CD14-positive monocyte (primary cell): ENCODE measurements around the gene VPS35L. TPM values are rescaled to one million over a fixed set of nuclear protein-coding genes. Genes with fewer than 3 reads are reported as not detected.

Experiments used
- DNase-seq, 3 donors: peaks; one replicate each; pipeline ENCODE4 v3.0.0-alpha.2; 2011 to 2022
- H2AFZ ChIP-seq: 2 replicates; pipeline ENCODE4 v1.6.0; 2012; ENCODE audit warnings: mild to moderate bottlenecking, low read depth, low read length, inconsistent platforms; ENCODE audit not compliant: insufficient read depth, poor library complexity, severe bottlenecking
- H3K27ac ChIP-seq, 2 donors: 1 replicate in 1 of 2; 2 replicates in 1 of 2; pipeline ENCODE4 v1.5.1; 2012 to 2013; ENCODE audit warnings: low read length in 2 of 2, control low read depth in 1 of 2, inconsistent platforms in 1 of 2, low read depth in 1 of 2, mild to moderate bottlenecking in 1 of 2
- H3K27me3 ChIP-seq, 2 donors: one replicate each; pipeline versions ENCODE4 v1.6.0 to v1.6.1; 2011 to 2013; ENCODE audit warnings: low read length in 2 of 2; ENCODE audit not compliant: control insufficient read depth in 2 of 2, insufficient read depth in 2 of 2
- H3K36me3 ChIP-seq, 2 donors: replicated peaks in 1 of 2; 1 replicate in 1 of 2; 2 replicates in 1 of 2; pipeline versions ENCODE4 v1.5.1 to v1.6.1; 2012 to 2013; ENCODE audit warnings: low read length in 2 of 2, control low read depth in 1 of 2, inconsistent platforms in 1 of 2, mild to moderate bottlenecking in 1 of 2; ENCODE audit not compliant: insufficient read depth in 2 of 2, control insufficient read depth in 1 of 2
- H3K4me1 ChIP-seq, 2 donors: 1 replicate in 1 of 2; 2 replicates in 1 of 2; pipeline versions ENCODE4 v1.5.1 to v1.6.1; 2012 to 2013; ENCODE audit warnings: low read length in 2 of 2, control low read depth in 1 of 2, inconsistent platforms in 1 of 2, mild to moderate bottlenecking in 1 of 2, moderate library complexity in 1 of 2; ENCODE audit not compliant: insufficient read depth in 2 of 2, control insufficient read depth in 1 of 2
- H3K4me2 ChIP-seq: replicated peaks from 2 replicates; pipeline ENCODE3; 2012; ENCODE audit warnings: low read length, moderate library complexity, mild to moderate bottlenecking; ENCODE audit not compliant: poor library complexity, severe bottlenecking; ENCODE audit errors: extremely low read depth
- H3K4me3 ChIP-seq, 3 experiments: fragments of 200-600 bp in 1 of 3; sonication (generic) in 1 of 3; replicated peaks in 1 of 3; 1 replicate in 2 of 3; 2 replicates in 1 of 3; pipeline ENCODE4 v1.5.1; 2011 to 2013; ENCODE audit warnings: low read length in 3 of 3, mild to moderate bottlenecking in 3 of 3, control low read depth in 2 of 3, low read depth in 2 of 3, inconsistent platforms in 1 of 3, moderate library complexity in 1 of 3
- H3K79me2 ChIP-seq: 2 replicates; pipeline ENCODE4 v1.6.0; 2012; ENCODE audit warnings: mild to moderate bottlenecking, control low read depth, inconsistent platforms, low read length, moderate library complexity; ENCODE audit not compliant: insufficient read depth
- H3K9ac ChIP-seq: 2 replicates; pipeline ENCODE4 v1.6.0; 2017; ENCODE audit warnings: low read length, mild to moderate bottlenecking; ENCODE audit not compliant: insufficient read depth, poor library complexity, severe bottlenecking
- H3K9me3 ChIP-seq, 2 donors: replicated peaks in 1 of 2; 1 replicate in 1 of 2; 2 replicates in 1 of 2; pipeline versions ENCODE4 v1.5.1 to v1.6.1; 2012 to 2013; ENCODE audit warnings: low read length in 2 of 2, control low read depth in 1 of 2; ENCODE audit not compliant: control insufficient read depth in 1 of 2, insufficient read depth in 1 of 2
- H4K20me1 ChIP-seq: 2 replicates; pipeline ENCODE4 v1.6.0; 2012; ENCODE audit warnings: mild to moderate bottlenecking, low read length, control low read depth, moderate library complexity; ENCODE audit not compliant: insufficient read depth
- H3K27ac Mint-ChIP-seq, 7 donors: one replicate each; pipeline ENCODE4 v1.8.0; 2020; ENCODE audit warnings: mild to moderate bottlenecking in 7 of 7, mixed read lengths in 7 of 7, moderate library complexity in 6 of 7, inconsistent platforms in 2 of 7
- H3K27me3 Mint-ChIP-seq, 3 donors: one replicate each; pipeline ENCODE4 v1.8.0; 2021 to 2022; ENCODE audit warnings: low read depth in 3 of 3, mild to moderate bottlenecking in 3 of 3, mixed read lengths in 3 of 3, moderate library complexity in 3 of 3, inconsistent platforms in 1 of 3
- H3K36me3 Mint-ChIP-seq, 2 donors: one replicate each; pipeline ENCODE4 v1.8.0; 2020; ENCODE audit warnings: mixed read lengths in 2 of 2, inconsistent platforms in 1 of 2, mild to moderate bottlenecking in 1 of 2
- H3K4me1 Mint-ChIP-seq: one replicate; pipeline ENCODE4 v1.8.0; 2020; ENCODE audit warnings: mild to moderate bottlenecking, mixed read lengths
- H3K4me3 Mint-ChIP-seq, 2 donors: one replicate each; pipeline ENCODE4 v1.8.0; 2020; ENCODE audit warnings: mild to moderate bottlenecking in 2 of 2, mixed read lengths in 2 of 2, moderate library complexity in 1 of 2
- H3K9me3 Mint-ChIP-seq, 7 donors: one replicate each; pipeline ENCODE4 v1.8.0; 2020 to 2022; ENCODE audit warnings: mixed read lengths in 7 of 7, mild to moderate bottlenecking in 6 of 7, moderate library complexity in 6 of 7, inconsistent platforms in 2 of 7
- CTCF ChIP-seq: fragments of 200-600 bp; IDR thresholded peaks from one replicate; pipeline ENCODE4 v1.8.0; 2022; ENCODE audit warnings: antibody characterized with exemption, mild to moderate bottlenecking
- WGBS: methylation state at CpG from one replicate; pipeline ENCODE4 v1.1.5; 2013; ENCODE audit warnings: missing lambda C conversion rate; ENCODE audit not compliant: insufficient coverage; 5-methylcytosine and 5-hydroxymethylcytosine counted together
- intact Hi-C, 2 donors: fragments of 100-400 bp; cut with micrococcal nuclease; formaldehyde crosslinking; loops; one replicate each; pipeline versions ENCODE4 v1.15.0 to v1.15.1; 2023
- polyA plus RNA-seq, 3 donors: library from polyadenylated mRNA; depleted of rRNA in 1 of 3; unstranded in 2 of 3; stranded (reverse) in 1 of 3; fragments of 300-500 nt in 2 of 3; fragments of >200 nt in 1 of 3; fragmentation: Illumina TruSeq in 2 of 3; gene quantifications; 1 replicate in 2 of 3; 2 replicates in 1 of 3; pipeline ENCODE4 v1.2.3, GENCODE V29; 2012 to 2021

Gene VPS35L
- polyA plus RNA-seq, 3 donors: 29.7 to 51.4 (median 48.8) TPM

- Mint-ChIP-seq H3K27me3 (no peaks in the 10 kb centered on the region), H3K27ac (no peak overlapping the region), H3K4me1 (no peaks in the 10 kb centered on the region), H3K4me3 (no peak overlapping the region), H3K9me3 (no peaks in the 10 kb centered on the region), H3K36me3 (peaks cover 61 to 78% of the 10 kb centered on the region in 2 donors)
- no peak overlapping the region for H3K27ac ChIP-seq
- no peak overlapping the region for H3K4me3 ChIP-seq
- peaks cover 61 to 87% of the 10 kb centered on the region in 2 donors for H3K36me3 ChIP-seq
- H3K9ac ChIP-seq: no peak overlapping the region
- no peaks in the 10 kb centered on the region for H3K79me2 ChIP-seq
- H3K4me2 ChIP-seq: no peak overlapping the region
- H3K9me3 ChIP-seq: no peaks in the 10 kb centered on the region
- H2AFZ ChIP-seq: no peak overlapping the region
- no peaks in the 10 kb centered on the region for H3K27me3 ChIP-seq
- intact Hi-C loops: no loop called here
- H4K20me1 ChIP-seq: no peaks in the 10 kb centered on the region
- no peak for DNase-seq
- WGBS: 95% methylated on average over 4 of the region's 7 CpGs
- no peak for TF ChIP-seq CTCF
- no peaks in the 10 kb centered on the region for H3K4me1 ChIP-seq
Measured at GRCh38 chr16:19645557-19645981, 90.1 kb downstream of the VPS35L start.

GRCh38 chr16:19649980-19650379 is 94.5 kb downstream of the VPS35L start:
- no peak overlapping the region for H3K4me2 ChIP-seq
- H3K4me1 ChIP-seq: no peaks in the 10 kb centered on the region
- WGBS: 100% methylated on average over 1 of the region's 3 CpGs
- TF ChIP-seq CTCF: no peak
- H2AFZ ChIP-seq: no peak overlapping the region
- no peaks in the 10 kb centered on the region for H3K79me2 ChIP-seq
- H3K4me3 ChIP-seq: no peak overlapping the region
- intact Hi-C loops: no loop called here
- Mint-ChIP-seq H3K27ac (no peak overlapping the region), H3K4me1 (no peaks in the 10 kb centered on the region), H3K9me3 (no peaks in the 10 kb centered on the region), H3K27me3 (no peaks in the 10 kb centered on the region), H3K36me3 (peaks cover 79 to 84% of the 10 kb centered on the region in 2 donors), H3K4me3 (no peak overlapping the region)
- H3K9ac ChIP-seq: no peak overlapping the region
- no peaks in the 10 kb centered on the region for H4K20me1 ChIP-seq
- peaks cover 66 to 93% of the 10 kb centered on the region in 2 donors for H3K36me3 ChIP-seq
- no peaks in the 10 kb centered on the region for H3K27me3 ChIP-seq
- H3K27ac ChIP-seq: no peak overlapping the region
- no peaks in the 10 kb centered on the region for H3K9me3 ChIP-seq
- no peak for DNase-seq
